Measurements from ENCODE around the gene JARID2. TPM values are rescaled to one million over a fixed set of nuclear protein-coding genes. Genes with fewer than 3 reads are reported as not detected.

JARID2 gene
- total and polyA plus RNA-seq, 9 of the 15 experiments (the other 6 are each of a cell fraction or from before 2014, with no cell fraction given) = 5.0 to 29.0 (median 15.6) TPM

DNA sequence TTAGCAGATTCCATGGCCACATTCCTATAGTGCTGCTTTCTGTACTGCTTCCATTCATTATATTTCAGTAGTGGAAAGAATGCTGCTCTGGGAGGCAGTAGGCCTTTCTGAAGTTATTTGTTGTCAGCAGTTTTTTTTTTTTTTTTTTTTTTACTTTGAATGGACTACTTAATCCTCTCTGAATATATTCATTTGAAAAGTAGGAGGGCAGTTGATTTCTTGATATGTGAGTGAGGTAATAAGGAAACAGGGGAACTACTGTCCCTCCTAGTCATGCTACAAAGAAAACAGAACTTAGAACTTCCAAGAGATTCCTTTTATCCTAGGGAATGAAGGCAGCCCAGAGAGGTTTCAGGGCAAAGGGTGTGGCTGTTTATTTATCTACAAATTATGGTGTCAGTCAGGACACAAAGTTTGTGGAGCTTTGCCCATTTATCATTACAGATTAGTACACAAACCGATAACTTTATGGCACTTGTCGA is 155.9 kb downstream of the JARID2 start (continued):
- TF ChIP-seq, protein P1, sequence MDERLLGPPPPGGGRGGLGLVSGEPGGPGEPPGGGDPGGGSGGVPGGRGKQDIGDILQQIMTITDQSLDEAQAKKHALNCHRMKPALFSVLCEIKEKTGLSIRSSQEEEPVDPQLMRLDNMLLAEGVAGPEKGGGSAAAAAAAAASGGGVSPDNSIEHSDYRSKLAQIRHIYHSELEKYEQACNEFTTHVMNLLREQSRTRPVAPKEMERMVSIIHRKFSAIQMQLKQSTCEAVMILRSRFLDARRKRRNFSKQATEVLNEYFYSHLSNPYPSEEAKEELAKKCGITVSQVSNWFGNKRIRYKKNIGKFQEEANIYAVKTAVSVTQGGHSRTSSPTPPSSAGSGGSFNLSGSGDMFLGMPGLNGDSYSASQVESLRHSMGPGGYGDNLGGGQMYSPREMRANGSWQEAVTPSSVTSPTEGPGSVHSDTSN (CRISPR knock-in tag; IDR thresholded peaks at IDR 0.05; ENCODE audit: low read depth) = no peak
- TF ChIP-seq, protein P1 (tag; conservative IDR thresholded peaks at IDR 0.05; ENCODE audit: low read depth) = peak; percentile 56
- TF ChIP-seq HOXB6 (CRISPR knock-in tag; IDR thresholded peaks at IDR 0.05; ENCODE audit: borderline replicate concordance) (0 out of 2 replicates have a peak, but pooled peaks have one; percentile 21), SMAD4 (CRISPR knock-in tag; conservative IDR thresholded peaks at IDR 0.05) (no peak), ZNF316 (IDR thresholded peaks at IDR 0.05) (peak; percentile 83)
- TF ChIP-seq, protein P2, sequence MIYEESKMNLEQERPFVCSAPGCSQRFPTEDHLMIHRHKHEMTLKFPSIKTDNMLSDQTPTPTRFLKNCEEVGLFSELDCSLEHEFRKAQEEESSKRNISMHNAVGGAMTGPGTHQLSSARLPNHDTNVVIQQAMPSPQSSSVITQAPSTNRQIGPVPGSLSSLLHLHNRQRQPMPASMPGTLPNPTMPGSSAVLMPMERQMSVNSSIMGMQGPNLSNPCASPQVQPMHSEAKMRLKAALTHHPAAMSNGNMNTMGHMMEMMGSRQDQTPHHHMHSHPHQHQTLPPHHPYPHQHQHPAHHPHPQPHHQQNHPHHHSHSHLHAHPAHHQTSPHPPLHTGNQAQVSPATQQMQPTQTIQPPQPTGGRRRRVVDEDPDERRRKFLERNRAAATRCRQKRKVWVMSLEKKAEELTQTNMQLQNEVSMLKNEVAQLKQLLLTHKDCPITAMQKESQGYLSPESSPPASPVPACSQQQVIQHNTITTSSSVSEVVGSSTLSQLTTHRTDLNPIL (CRISPR knock-in tag; IDR thresholded peaks at IDR 0.05) = no peak

Measured in K562 (cell line).